Right kidney (tissue), 9 donors: ENCODE results near the gene ADAM10.
A peak's percentile ranks its signal among the peaks of the same experiment; 100 is the strongest.
"Not testable (repeated sequence)": the region's sequence is repeated elsewhere in the genome, so short reads cannot be mapped to it uniquely, and the experiment has no call there.

Experiments used
- DNase-seq: peaks from one replicate; pipeline ENCODE4 v3.0.0-alpha.2; 2016
- long read RNA-seq, 8 donors: transcript quantifications; one replicate each; lab custom pipeline, GENCODE V29; 2026

Gene ADAM10
- long read RNA-seq, donor 1, full-length matches to known transcripts: 13 of 19 reads
- long read RNA-seq, donor 1, partial matches to known transcripts: 6 of 19 reads
- long read RNA-seq, donor 1, other reads (novel, unspliced or antisense): 0 of 19 reads
- long read RNA-seq, donor 2, full-length matches to known transcripts: 4 of 16 reads
- long read RNA-seq, donor 2, partial matches to known transcripts: 12 of 16 reads
- long read RNA-seq, donor 2, other reads (novel, unspliced or antisense): 0 of 16 reads
- long read RNA-seq, donor 3, full-length matches to known transcripts: 4 of 4 reads
- long read RNA-seq, donor 3, partial matches to known transcripts: 0 of 4 reads
- long read RNA-seq, donor 3, other reads (novel, unspliced or antisense): 0 of 4 reads
- long read RNA-seq, donor 4, full-length matches to known transcripts: 14 of 23 reads
- long read RNA-seq, donor 4, partial matches to known transcripts: 9 of 23 reads
- long read RNA-seq, donor 4, other reads (novel, unspliced or antisense): 0 of 23 reads
- long read RNA-seq, donor 5, full-length matches to known transcripts: 14 of 20 reads
- long read RNA-seq, donor 5, partial matches to known transcripts: 6 of 20 reads
- long read RNA-seq, donor 5, other reads (novel, unspliced or antisense): 0 of 20 reads
- long read RNA-seq, donor 6, full-length matches to known transcripts: 18 of 28 reads
- long read RNA-seq, donor 6, partial matches to known transcripts: 10 of 28 reads
- long read RNA-seq, donor 6, other reads (novel, unspliced or antisense): 0 of 28 reads
- long read RNA-seq, donor 7: 0 reads
- long read RNA-seq, donor 8, full-length matches to known transcripts: 21 of 30 reads
- long read RNA-seq, donor 8, partial matches to known transcripts: 9 of 30 reads
- long read RNA-seq, donor 8, other reads (novel, unspliced or antisense): 0 of 30 reads

GRCh38 chr15:58749532-58750337 is at the start of gene ADAM10:
Gene ADAM10 (minus strand): TSS chr15:58749707. CDS start chr15:58749534, 173 bp downstream.
- DNase-seq: peak; percentile 94

GRCh38 chr15:58797505-58797904 is 48.0 kb upstream of the ADAM10 start:
- no peak for DNase-seq

- DNase-seq: no peak
Observed at GRCh38 chr15:58795825-58796224, 46.3 kb upstream of the ADAM10 start.

GRCh38 chr15:58793862-58794261 is 44.4 kb upstream of the ADAM10 start:
- no peak for DNase-seq

GRCh38 chr15:58788056-58788710 is 38.7 kb upstream of the ADAM10 start:
- DNase-seq: no peak

- DNase-seq: no peak
Observed at GRCh38 chr15:58785355-58785754, 35.8 kb upstream of the ADAM10 start.

- no peak for DNase-seq
Observed at GRCh38 chr15:58779554-58779953, 30.0 kb upstream of the ADAM10 start.

- no peak for DNase-seq
Observed at GRCh38 chr15:58777107-58777506, 27.6 kb upstream of the ADAM10 start.

- no peak for DNase-seq
Observed at GRCh38 chr15:58775402-58775801, 25.9 kb upstream of the ADAM10 start.

GRCh38 chr15:58773024-58773423 is 23.5 kb upstream of the ADAM10 start:
- no peak for DNase-seq

GRCh38 chr15:58771621-58772250 is 22.2 kb upstream of the ADAM10 start:
- DNase-seq: peak; percentile 95

- peak; percentile 99 for DNase-seq
Observed at GRCh38 chr15:58770857-58771620, 21.5 kb upstream of the ADAM10 start, which contains the start of gene MINDY2. Gene MINDY2 (plus strand): TSS chr15:58771302. CDS start chr15:58771396, 94 bp downstream.

GRCh38 chr15:58770519-58770856 is 21.0 kb upstream of the ADAM10 start:
- DNase-seq: no peak

- not testable (repeated sequence) for DNase-seq
Observed at GRCh38 chr15:58768601-58769004, 19.1 kb upstream of the ADAM10 start.

GRCh38 chr15:58766290-58766689 is 16.8 kb upstream of the ADAM10 start:
- no peak for DNase-seq

- no peak for DNase-seq
Observed at GRCh38 chr15:58764468-58764867, 15.0 kb upstream of the ADAM10 start.

GRCh38 chr15:58762731-58763130 is 13.2 kb upstream of the ADAM10 start:
- no peak for DNase-seq

GRCh38 chr15:58762285-58762684 is 12.8 kb upstream of the ADAM10 start:
- no peak for DNase-seq

- no peak for DNase-seq
Observed at GRCh38 chr15:58761010-58761388, 11.5 kb upstream of the ADAM10 start.

GRCh38 chr15:58760385-58761009 is 11.0 kb upstream of the ADAM10 start:
- no peak for DNase-seq
